G401.6 (cell line): ENCODE measurements around the gene MIA2.
"Not testable (repeated sequence)": the region's sequence is repeated elsewhere in the genome, so short reads cannot be mapped to it uniquely, and the experiment has no call there.

ENCODE experiments used
- FAIRE-seq: peaks from 2 replicates; lab custom pipeline; 2012; peaks lifted over from hg19 to GRCh38; lab: Jason Lieb, UNC

Gene MIA2

DNA sequence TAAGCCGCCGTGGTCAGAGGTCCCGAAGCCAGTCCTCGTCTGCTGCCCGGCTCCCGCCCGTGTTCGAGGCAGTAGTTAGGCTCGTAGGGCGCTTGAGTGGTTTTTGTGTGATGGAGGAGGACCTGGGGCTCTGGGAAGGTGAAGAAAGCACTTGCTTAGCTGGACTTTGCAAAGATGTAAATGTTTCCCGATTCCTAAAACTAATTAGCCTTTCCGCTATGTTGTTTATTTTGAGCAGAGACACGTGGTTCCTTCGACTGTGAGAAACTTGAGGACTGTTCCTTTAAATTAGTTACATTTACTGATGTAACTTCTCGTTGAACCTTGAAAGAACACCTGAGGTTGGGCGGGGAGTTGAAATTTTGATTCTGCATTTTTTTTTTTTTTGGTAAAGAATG, 33.9 kb downstream of the MIA2 start:
- FAIRE-seq = peak; percentile 13

DNA sequence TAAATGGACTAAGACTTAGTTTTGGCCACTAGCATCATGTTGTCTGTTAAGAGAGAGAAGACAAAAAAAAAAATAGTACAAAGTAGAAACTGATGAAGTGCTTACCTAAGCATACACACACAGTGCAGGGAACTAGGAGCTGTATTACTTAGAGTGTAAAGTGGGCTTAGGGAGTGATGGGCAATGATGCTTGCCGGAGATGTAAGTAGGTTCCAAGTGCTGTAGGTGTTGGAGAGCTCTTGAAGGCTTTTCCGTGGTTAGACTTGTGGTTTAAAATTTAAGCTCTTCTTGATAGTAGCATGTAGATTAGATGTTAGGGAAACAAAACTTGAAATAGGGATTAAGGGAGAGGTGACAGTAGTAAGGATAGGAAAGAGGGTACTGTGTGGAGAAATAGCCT, 34.7 kb downstream of the MIA2 start:
- no peak for FAIRE-seq

DNA sequence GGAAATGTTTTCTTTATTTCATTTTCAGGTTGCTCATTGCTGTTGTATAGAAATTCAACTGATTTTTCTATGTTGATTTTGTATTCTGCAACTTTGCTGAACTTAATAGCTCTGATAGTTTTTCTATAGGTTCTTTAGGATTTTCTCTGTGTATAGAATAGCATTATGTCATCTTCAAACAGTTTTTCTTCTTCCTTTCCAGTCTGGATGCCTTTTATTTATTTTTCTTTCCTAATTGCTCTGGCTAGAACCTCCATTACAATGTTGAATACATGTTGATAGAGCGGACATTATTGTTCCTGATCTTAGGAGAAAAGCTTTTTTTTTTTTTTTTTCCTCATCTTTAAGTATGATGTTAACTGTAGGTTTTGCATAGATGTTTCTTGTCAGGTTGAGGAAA, 39.2 kb downstream of the MIA2 start:
- FAIRE-seq = no peak

DNA sequence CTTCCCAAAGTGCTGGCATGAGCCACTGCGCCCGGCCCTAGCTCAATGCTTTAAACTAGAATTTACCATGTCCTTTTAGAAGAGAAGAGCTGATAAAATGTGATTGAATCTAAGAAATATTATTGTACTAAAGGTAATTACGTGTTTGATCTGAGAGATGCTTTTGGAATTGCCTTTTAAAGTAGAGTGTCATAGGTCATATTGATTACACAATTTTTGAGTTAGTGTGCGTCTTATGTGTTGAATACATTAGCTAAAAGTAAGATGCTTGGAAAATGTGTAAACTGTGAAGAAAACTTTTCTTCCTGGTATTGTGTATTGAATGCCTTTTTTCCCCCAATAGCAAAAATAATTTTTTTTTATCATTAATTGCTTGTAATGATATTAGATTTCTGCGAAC, 41.7 kb downstream of the MIA2 start:
- FAIRE-seq = no peak

DNA sequence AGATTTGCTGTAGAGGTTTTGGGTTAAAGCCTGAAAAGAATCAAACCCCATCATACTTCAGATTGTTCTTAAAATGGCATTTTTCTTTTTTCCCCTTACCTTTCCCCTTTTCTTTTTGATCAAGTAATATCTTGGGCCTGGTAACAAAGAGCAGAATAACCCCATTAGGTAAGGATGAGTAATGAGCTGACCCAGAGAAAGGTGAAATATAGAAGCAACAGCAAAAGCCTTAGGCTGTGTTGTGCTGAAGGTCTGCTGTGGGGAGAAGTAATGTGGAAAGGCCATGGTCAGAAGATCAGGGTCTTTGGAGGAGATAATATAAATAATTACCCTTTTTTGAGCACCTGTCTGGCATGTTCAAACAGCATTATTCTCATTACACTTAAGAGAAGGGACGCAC, 42.3 kb downstream of the MIA2 start:
- FAIRE-seq = no peak

DNA sequence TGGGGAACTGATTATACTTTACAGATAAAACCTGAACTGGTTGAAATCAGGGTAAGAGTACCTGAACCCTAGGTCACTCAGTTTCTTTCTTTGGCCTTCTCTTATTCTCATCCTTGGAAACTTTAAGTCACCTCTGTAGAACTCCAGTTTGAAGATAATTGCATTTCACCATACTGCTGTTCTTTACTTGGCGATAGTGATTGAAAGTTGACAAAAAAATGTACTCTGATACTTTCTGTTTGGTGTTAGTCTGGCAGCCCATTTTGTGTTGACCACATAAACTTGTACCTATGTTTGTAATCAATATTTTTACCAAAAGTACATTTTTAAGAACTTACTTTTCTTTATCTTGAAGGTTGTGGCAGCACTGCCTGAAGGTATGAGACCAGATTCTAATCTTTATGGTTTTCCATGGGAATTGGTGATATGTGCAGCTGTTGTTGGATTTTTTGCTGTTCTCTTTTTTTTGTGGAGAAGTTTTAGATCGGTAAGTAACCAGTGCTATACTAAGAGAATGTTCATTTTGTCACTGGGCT, 42.9 kb downstream of the MIA2 start:
- no peak for FAIRE-seq

DNA sequence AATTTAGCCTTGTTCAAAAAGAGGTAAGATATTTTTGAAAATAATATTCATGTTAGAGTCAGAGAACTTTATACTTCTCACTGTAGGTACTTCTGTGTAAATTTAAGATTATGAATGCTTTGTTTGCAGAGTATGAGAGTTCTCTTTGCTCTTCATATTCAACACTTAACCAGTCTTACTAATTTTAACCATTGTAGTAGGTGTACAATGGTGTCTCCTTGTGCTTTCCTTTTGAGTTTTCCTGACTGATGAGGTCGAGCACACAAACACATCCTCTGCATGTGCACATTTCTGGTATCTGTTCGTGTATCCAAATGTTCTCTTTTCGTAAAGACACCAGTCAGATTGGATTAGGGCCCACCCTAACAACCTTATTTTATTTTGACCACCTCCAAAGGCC, 45.8 kb downstream of the MIA2 start:
- no peak for FAIRE-seq

DNA sequence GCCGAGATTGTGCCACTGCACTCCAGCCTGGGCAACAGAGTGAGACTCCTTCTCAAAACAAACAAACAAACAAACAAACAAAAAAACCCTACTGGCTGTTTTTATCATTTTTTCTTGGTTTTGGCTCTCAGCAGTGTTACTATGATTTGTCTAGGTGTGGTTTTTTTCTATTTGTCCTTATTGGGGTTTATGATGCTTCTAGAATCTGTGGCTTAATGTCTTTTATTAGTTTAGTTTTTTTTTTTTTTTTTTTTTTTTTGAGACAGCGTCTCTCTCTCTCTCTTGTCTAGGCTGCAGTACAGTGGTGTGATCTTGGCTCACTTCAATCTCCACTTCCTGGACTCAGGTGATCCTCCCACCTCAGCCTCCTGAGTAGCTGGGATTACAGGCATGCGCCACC, 47.0 kb downstream of the MIA2 start:
- not testable (repeated sequence) for FAIRE-seq

DNA sequence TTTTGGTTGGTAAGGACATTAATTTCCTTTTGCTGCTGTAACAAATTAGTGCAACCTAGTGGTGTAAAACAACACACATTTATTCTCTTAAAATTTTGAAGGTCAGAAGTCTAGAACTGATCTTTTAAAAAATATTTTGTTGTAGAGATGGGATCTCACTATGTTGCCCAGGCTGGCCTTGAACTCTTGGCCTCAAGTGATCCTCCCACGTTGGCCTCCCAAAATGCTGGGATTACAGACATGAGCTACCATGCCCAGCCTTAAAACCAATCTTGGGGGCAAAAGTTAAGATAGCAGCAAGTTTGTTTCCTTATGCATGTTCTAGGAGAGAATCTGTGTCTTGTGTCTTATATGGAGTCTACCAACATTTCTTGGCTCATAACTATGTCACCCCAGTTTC, 55.8 kb downstream of the MIA2 start:
- FAIRE-seq = no peak

DNA sequence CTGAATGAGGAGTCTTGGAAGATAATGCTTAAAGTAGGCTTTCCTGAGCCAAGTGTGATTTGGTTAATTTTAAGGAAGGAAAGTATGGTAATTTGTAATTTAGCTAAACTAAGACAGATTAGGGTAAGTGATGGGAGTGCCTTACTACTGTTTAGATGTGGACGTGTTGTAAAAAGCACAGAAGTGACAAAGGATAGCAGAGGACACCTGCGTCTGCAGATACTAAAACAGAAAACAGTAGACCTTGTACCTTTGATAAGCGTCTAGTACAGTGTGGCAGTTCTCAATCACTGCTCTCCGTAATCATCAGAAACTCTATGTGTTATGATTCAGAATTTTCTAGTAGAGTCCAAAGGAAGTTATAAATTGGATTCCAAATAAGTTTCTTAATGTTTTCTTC, 58.0 kb downstream of the MIA2 start:
- no peak for FAIRE-seq

DNA sequence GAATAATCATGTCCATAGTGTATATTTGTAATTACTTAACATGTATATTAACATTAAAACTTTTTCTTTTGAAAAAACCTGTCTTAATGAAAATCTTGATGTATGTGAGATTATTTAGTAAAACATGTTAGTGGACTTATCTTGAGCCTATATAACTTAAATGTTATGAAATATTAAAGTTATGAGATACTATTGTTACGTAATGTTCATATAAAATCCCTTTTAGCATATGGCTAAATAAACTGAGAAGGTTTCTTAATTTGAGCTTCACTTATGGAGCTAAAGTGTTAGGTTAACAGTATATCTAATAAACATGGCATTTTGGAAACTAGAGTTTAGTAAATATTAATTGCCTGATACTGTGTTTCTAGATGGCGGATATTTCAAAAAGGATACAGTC, 59.9 kb downstream of the MIA2 start:
- FAIRE-seq = peak; percentile 76

DNA sequence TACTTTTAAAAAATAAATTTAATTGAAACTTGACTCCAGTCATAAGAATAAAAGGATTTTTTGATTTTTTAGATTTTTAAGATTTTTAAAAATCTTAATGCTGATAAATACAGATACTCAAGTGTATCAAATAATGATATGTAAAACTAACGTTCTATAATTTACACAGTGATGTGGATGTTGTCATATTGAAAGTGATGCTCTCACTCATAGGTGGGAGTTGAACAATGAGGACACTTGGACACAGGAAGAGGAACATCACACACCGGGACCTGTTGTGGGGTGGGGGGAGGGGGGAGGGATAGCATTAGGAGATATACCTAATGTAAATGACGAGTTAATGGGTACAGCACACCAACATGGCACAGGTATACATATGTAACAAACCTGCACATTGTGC, 66.7 kb downstream of the MIA2 start:
- not testable (repeated sequence) for FAIRE-seq

DNA sequence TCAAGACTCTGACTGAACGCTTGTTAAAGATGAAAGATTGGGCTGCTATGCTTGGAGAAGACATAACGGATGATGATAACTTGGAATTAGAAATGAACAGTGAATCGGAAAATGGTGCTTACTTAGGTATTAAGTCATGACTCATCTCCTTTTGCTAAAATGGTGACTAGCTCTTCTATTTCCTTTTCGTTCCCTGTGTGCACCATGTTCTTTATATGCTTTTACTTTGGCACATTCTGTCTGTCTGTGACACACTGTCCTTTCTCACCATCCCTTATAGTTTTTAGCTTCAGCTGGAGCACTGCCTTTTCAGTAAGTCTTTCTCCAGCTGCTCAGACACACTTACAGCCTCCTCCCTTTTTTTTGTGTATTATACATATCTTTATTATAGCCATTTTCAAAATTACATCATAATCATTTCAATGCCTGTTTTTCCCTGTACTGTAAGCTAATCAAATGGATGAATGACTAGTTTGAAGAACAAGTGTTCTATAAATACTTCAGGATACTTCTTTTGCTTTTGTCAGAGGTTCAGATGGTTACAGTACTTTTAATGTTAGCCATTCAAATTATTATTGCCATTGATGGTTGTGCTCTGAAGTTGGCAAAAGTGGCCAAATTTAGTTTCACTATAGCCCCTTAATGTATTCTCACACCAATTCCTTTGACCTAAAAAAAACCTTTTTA, 68.6 kb downstream of the MIA2 start:
- peak; percentile 34 for FAIRE-seq

DNA sequence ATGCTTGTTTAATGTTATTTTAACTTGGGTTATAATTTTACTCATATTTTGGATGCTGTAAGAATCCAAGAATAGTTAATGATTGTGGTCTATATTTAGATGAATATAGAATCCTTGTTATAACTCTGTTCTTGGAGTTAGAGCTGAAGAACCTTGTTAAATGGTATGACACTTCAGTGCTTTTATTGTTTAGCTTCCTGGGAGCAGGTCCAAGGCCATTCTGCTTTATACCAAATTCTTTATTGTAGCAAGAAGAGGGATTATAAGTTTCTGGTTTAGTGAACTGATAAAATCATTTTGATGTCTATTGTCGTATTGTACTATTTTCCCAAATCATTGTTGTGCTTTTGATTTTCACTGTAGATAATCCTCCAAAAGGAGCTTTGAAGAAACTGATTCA, 69.4 kb downstream of the MIA2 start:
- no peak for FAIRE-seq

DNA sequence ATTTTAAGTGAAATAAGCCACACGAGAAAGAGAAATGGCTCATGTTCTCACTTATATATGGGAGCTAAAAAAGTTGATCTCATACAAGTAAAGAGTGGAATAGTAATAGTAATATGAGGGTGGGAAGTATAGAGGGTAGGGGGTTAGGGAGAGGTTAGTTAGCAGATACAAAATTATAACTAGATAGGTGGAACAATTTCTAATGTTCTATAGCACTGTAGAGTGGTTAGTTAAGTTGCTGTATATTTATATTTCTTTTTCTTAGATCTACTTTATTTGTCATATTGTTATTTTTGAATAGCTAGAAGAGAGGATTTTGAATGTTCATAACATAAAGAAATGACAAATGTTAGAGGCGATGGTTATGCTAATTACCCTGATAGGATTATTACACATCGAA, 74.1 kb downstream of the MIA2 start:
- no peak for FAIRE-seq

DNA sequence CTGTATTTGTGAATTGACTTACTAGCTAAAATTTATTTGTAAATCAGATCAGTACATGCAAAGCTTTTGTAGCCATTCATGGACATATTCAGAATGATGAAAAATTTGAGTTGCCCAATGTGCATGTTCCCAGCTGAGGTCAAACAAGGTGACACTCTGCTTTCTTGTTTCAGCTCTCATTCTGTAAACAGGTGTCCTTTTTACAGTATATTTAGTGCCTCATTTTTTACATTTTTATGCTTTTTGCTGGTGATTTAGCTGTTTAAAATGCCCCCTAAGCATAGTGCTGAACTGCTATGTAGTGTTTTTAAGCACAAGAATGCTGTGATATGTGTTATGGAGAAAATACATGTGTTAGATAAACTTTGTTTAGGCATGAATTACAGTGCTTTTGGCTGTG, 76.3 kb downstream of the MIA2 start:
- no peak for FAIRE-seq

DNA sequence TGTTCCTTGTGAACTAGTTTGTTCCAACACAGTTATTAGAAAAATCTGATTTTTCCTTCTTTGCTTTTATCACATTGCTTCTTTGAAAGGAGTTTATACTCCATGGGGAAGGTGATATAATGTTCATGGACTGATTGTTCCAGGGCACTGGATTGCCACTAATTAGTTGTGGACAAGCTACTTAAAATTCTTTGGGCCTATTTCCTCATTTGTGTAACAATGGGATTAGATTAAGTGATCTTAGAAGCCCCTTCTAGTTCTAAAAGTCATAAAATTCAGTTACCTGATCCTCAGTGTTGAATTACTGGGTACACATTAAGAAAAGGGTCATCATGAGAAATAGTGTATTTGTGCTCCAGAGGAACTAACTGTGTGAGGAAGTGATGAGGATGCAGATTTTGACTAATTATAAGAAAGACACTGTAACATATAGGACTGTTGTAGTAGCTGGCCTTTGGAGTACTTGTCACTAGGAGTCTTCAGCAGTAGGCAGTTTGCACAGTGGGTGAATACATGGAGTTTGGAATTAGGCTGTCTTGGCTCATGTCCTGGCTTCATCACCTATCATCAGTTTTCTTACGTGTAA, 82.2 kb downstream of the MIA2 start:
- no peak for FAIRE-seq

DNA sequence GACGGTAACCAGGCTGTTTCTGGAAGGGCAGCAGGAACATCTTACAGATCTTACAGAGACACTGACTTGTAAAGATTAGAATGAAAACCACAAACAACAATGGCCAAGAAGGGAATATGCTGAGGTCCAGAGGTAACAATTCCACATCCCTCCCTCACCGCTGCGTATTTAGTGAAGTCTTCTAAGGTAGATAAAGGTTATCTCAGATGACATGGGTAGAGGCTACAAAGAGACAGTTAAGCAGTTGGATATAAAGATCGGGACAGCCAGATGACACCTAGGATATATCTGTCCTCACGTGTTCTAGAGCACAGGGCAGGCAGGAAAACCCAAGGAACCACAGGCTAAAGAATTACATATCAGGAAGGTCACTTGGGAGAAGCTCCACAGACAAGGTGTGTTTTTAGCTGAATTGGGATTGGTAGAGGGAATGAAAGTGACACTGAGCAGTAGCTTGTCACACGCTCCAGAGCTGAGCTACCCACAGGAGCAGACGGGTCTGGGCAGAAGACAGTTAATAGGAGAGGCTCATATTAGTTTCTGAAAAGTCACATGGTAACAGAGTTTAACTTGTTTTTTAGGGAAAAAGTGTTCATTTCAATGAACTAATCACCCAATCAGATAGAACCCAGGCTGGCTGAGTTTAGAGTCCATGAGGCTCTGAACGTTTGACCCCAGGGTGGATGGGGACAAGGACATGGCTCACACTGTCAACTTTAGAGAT, 83.3 kb downstream of the MIA2 start:
- no peak for FAIRE-seq

DNA sequence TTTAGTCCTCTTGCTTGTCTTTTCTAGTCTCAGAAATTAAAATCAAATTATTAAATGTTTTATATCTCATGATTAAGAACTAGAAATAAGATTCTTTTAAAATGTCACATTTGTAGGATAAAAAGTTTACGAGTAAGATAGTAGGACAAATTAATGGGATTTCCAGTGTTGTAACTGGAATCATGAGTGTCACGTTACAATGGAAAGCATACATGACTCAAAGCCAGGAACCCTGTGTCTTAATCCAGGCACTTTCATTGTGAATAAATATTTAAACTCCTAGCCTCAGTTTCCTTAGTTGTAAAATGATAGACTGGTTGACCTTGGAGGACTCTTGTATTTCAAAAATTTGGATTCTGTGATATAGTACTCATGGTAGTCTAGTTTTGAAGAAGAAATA, 84.9 kb downstream of the MIA2 start:
- peak; percentile 64 for FAIRE-seq

DNA sequence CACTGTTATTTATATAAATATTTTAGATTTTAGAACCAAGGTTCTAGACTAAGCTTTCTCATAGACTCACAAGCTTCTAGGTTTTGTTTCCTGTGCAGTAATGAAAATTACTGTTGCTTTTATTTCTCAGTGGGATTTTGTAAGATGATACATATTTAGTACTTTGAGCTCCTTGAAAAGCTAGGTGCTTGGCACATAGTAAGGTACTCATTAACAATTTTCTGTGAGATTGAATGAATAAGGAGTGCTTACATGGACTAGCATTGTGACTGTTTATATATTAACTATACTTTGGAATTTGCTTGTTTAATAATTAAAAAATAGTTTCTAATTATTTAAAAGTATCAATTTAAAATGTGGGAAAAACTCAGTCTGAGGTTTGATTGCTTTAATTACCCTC, 85.7 kb downstream of the MIA2 start:
- FAIRE-seq = peak; percentile 47

DNA sequence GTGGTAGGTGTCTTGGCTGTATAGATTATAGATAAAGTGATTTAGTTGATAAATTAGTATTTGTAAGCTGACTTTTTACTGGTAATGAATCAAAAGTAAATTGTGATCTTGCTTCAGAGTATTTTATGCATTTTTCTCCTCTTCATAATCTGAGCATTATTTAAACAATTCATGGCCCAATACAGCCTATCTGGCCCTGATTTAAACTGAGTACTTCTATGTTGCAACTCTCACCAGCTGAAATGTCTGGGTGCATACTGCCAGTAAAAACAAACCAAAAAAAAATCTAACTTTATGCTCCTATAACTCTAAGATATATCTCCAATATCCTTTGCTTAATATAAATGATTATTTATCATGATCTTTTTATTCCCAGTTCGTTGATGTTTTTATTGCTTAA, 86.6 kb downstream of the MIA2 start:
- no peak for FAIRE-seq

DNA sequence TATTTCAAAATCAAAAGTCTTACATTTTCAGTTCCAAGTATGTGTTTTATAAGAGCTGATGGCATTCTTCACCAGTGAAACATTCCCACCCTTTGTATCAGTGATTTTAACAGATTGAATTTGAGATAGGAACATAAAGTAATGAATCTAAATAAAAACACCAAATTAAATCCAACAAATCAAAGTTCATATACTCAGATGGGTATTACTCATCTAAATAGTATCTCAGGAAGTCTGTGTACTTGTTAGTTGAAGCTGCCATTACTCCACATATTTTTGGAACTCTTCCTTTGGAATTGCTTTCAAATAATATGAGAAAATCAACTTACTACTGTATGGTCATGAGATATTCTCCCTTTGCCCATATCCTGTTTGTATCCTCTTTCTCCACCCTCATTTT, 89.1 kb downstream of the MIA2 start:
- no peak for FAIRE-seq

DNA sequence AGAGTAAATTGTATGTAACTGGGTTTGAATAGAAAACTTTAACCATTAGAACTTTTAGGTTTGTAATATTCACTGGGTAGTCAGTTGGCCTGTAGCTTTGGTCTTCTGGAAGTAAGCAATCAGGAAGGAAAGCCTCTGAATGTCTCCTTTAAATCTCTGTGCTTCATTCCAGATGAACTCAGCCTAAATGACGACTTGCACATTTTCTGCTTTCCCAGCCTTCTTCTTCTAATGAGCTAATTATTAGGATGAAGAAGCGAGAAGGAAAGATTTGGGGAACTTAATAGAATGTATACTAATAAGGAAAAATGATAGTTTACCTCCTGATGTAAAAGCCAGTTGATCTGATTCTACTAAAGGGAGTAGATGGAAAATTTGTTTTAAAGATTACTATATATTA, 90.4 kb downstream of the MIA2 start:
- FAIRE-seq = no peak

DNA sequence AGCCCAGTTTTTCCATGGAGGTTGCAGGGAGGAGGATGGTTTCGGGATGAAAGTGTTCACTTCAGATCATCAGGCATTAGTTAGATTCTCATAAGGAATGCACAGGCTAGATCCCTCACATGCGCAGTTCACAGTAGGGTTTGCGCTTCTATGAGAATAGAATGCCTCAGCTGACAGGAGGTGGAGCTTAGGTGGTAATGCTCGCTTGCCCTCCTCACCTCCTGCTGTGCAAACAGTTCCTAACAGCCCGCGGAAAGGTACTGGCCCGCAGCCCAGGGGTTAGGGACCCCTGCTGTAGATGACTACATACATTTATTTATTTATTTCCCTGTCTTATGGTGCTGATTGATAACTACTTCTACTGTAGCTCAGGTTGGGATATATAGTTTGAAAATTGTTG, 105.3 kb downstream of the MIA2 start:
- no peak for FAIRE-seq
